H9 (cell line): Measurements from ENCODE around the gene PTPRJ. TPM values are rescaled to one million over a fixed set of nuclear protein-coding genes. Genes with fewer than 3 reads are reported as not detected.

Source experiments
- DNase-seq: peaks from one replicate; pipeline ENCODE4 v3.0.0-alpha.2; 2017
- H2AFZ ChIP-seq: one replicate; pipeline ENCODE4 v1.6.1; 2013; ENCODE audit warnings: mild to moderate bottlenecking, low read length, control low read depth, moderate library complexity
- H2AK5ac ChIP-seq: 2 replicates; pipeline ENCODE4 v1.6.1; 2013; ENCODE audit warnings: low read length, control low read depth, mixed read lengths; ENCODE audit not compliant: insufficient read length
- H2BK120ac ChIP-seq: one replicate; pipeline ENCODE4 v1.6.1; 2013; ENCODE audit warnings: low read depth, mild to moderate bottlenecking, low read length, control low read depth, inconsistent platforms; ENCODE audit not compliant: poor library complexity, severe bottlenecking
- H2BK12ac ChIP-seq: 2 replicates; pipeline ENCODE4 v1.6.1; 2013; ENCODE audit warnings: low read length, control low read depth, mixed read lengths, low read depth; ENCODE audit not compliant: insufficient read length
- H2BK15ac ChIP-seq: 2 replicates; pipeline ENCODE4 v1.6.1; 2013; ENCODE audit warnings: low read depth, low read length, control low read depth
- H2BK20ac ChIP-seq: one replicate; pipeline ENCODE4 v1.6.1; 2013; ENCODE audit warnings: low read depth, mild to moderate bottlenecking, low read length, control low read depth, inconsistent platforms; ENCODE audit not compliant: poor library complexity, severe bottlenecking
- H2BK5ac ChIP-seq: 2 replicates; pipeline ENCODE4 v1.6.1; 2013; ENCODE audit warnings: low read length, control low read depth, mixed read lengths; ENCODE audit not compliant: insufficient read length
- H3K14ac ChIP-seq: 2 replicates; pipeline ENCODE4 v1.6.1; 2013; ENCODE audit warnings: low read length, control low read depth; ENCODE audit not compliant: insufficient read depth
- H3K18ac ChIP-seq: 2 replicates; pipeline ENCODE4 v1.6.1; 2013; ENCODE audit warnings: low read depth, mild to moderate bottlenecking, mixed read lengths, low read length, control low read depth; ENCODE audit not compliant: insufficient read length
- H3K23ac ChIP-seq: 2 replicates; pipeline ENCODE4 v1.6.1; 2013; ENCODE audit warnings: low read length, control low read depth, mixed read lengths, low read depth; ENCODE audit not compliant: insufficient read length
- H3K23me2 ChIP-seq: 2 replicates; pipeline ENCODE4 v1.6.1; 2013; ENCODE audit warnings: low read depth, mild to moderate bottlenecking, mixed read lengths, low read length, control low read depth; ENCODE audit not compliant: insufficient read length, poor library complexity, severe bottlenecking
- H3K27ac ChIP-seq: 2 replicates; pipeline ENCODE4 v1.5.1; 2013; ENCODE audit warnings: low read length, control low read depth, mixed read lengths, low read depth; ENCODE audit not compliant: insufficient read length
- H3K27me3 ChIP-seq: 2 replicates; pipeline ENCODE4 v1.6.1; 2013; ENCODE audit warnings: low read length, control low read depth, inconsistent platforms; ENCODE audit not compliant: insufficient read depth
- H3K4ac ChIP-seq: 2 replicates; pipeline ENCODE4 v1.6.1; 2013; ENCODE audit warnings: low read depth, mild to moderate bottlenecking, control low read depth, inconsistent platforms, low read length, moderate library complexity
- H3K4me1 ChIP-seq: 2 replicates; pipeline ENCODE4 v1.6.1; 2013; ENCODE audit warnings: low read length, control low read depth, inconsistent platforms; ENCODE audit not compliant: insufficient read depth
- H3K4me2 ChIP-seq: 2 replicates; pipeline ENCODE4 v1.6.1; 2013; ENCODE audit warnings: low read length, control low read depth, mixed read lengths; ENCODE audit not compliant: insufficient read length, insufficient read depth
- H3K56ac ChIP-seq: 2 replicates; pipeline ENCODE4 v1.6.1; 2013; ENCODE audit warnings: low read depth, mild to moderate bottlenecking, mixed read lengths, low read length, control low read depth; ENCODE audit not compliant: insufficient read length
- H3K79me1 ChIP-seq: 2 replicates; pipeline ENCODE4 v1.6.1; 2013; ENCODE audit warnings: low read depth, mild to moderate bottlenecking, moderate library complexity, low read length, control low read depth, inconsistent platforms; ENCODE audit not compliant: insufficient read depth, poor library complexity, severe bottlenecking
- H3K79me2 ChIP-seq: 2 replicates; pipeline ENCODE4 v1.6.1; 2013; ENCODE audit warnings: low read length, control low read depth, inconsistent platforms; ENCODE audit not compliant: insufficient read depth
- H3K9ac ChIP-seq: 2 replicates; pipeline ENCODE4 v1.6.1; 2013; ENCODE audit warnings: low read length, control low read depth, mixed read lengths; ENCODE audit not compliant: insufficient read length; ENCODE audit errors: extremely low read depth
- H3K9me3 ChIP-seq: one replicate; pipeline ENCODE4 v1.6.1; 2013; ENCODE audit warnings: low read depth, low read length, inconsistent platforms; ENCODE audit not compliant: control insufficient read depth
- H3T11ph ChIP-seq: one replicate; pipeline ENCODE4 v1.6.1; 2013; ENCODE audit warnings: mild to moderate bottlenecking, low read length, control low read depth, inconsistent platforms
- H4K20me1 ChIP-seq: one replicate; pipeline ENCODE4 v1.6.1; 2013; ENCODE audit not compliant: control insufficient read depth, insufficient read length, insufficient read depth
- H4K5ac ChIP-seq: 2 replicates; pipeline ENCODE4 v1.6.1; 2013; ENCODE audit warnings: low read depth, mild to moderate bottlenecking, mixed read lengths, low read length, control low read depth; ENCODE audit not compliant: insufficient read length
- H4K8ac ChIP-seq: replicated peaks from 2 replicates; pipeline ENCODE4 v1.6.1; 2013; ENCODE audit warnings: low read length, control low read depth, mixed read lengths, low read depth; ENCODE audit not compliant: insufficient read length
- H4K91ac ChIP-seq: 2 replicates; pipeline ENCODE4 v1.6.1; 2013; ENCODE audit warnings: low read depth, mild to moderate bottlenecking, moderate library complexity, mixed read lengths, low read length, control low read depth; ENCODE audit not compliant: insufficient read length
- H3K27ac Mint-ChIP-seq, 3 experiments: 2 replicates in 2 of 3; 3 replicates in 1 of 3; pipeline ENCODE4 v1.8.0; 2020 to 2021; ENCODE audit warnings: mixed read lengths in 3 of 3, mild to moderate bottlenecking in 1 of 3, moderate library complexity in 1 of 3
- H3K27me3 Mint-ChIP-seq: 2 replicates; pipeline ENCODE4 v1.8.0; 2021; ENCODE audit warnings: low read depth, mild to moderate bottlenecking, moderate library complexity, mixed read lengths
- H3K36me3 Mint-ChIP-seq, 3 experiments: 2 replicates in 2 of 3; 3 replicates in 1 of 3; pipeline ENCODE4 v1.8.0; 2020 to 2021; ENCODE audit warnings: low read depth in 3 of 3, mixed read lengths in 3 of 3; ENCODE audit not compliant: insufficient read depth in 1 of 3
- H3K4me1 Mint-ChIP-seq, 2 experiments: 2 replicates each; pipeline ENCODE4 v1.8.0; 2020; ENCODE audit warnings: mixed read lengths in 2 of 2
- H3K4me3 Mint-ChIP-seq, 2 experiments: 2 replicates in 1 of 2; 3 replicates in 1 of 2; pipeline ENCODE4 v1.8.0; 2020 to 2021; ENCODE audit warnings: mild to moderate bottlenecking in 2 of 2, mixed read lengths in 2 of 2, moderate library complexity in 1 of 2
- H3K9me3 Mint-ChIP-seq, 2 experiments: 2 replicates in 1 of 2; 3 replicates in 1 of 2; pipeline ENCODE4 v1.8.0; 2020; ENCODE audit warnings: mild to moderate bottlenecking in 2 of 2, mixed read lengths in 2 of 2, moderate library complexity in 1 of 2
- WGBS: extraction: QIAGEN DNeasy Blood & Tissue Kit; methylation state at CpG from one replicate; pipeline ENCODE4 v1.1.7; 2013; ENCODE audit warnings: missing lambda C conversion rate, low lambda C conversion rate, mixed read lengths; ENCODE audit not compliant: insufficient read length; ENCODE audit errors: extremely low coverage; 5-methylcytosine and 5-hydroxymethylcytosine counted together
- total RNA-seq: library from RNA; stranded (reverse); gene quantifications from 2 replicates; pipeline ENCODE4 v1.2.1, GENCODE V29; 2021
- TF ChIP-seq, protein P1 (sequence below): fragments of 200-600 bp; sonication (generic); conservative IDR thresholded peaks from 3 replicates; pipeline ENCODE4 v1.8.0; 2021; ENCODE audit warnings: antibody characterized with exemption, mild to moderate bottlenecking

PTPRJ gene
- total RNA-seq, 1 experiment from 2014 or later, result 10.6 TPM

GRCh38 chr11:48051217-48051830 is 71.0 kb downstream of the PTPRJ start:
- H4K91ac ChIP-seq, result no peak overlapping the region
- no peaks in the 10 kb centered on the region for H3K23me2 ChIP-seq
- WGBS, result no CpG with 5 or more reads among the region's 7 CpGs
- H3K4me2 ChIP-seq, result no peak overlapping the region
- no peak overlapping the region for H2BK120ac ChIP-seq
- no peak overlapping the region for H3K56ac ChIP-seq
- H3K4me1 ChIP-seq, result peaks cover 9% of the 10 kb centered on the region
- H2BK15ac ChIP-seq, result no peak overlapping the region
- H2AK5ac ChIP-seq, result no peak overlapping the region
- Mint-ChIP-seq H3K27me3 (no peaks in the 10 kb centered on the region), H3K4me3 (no peak overlapping the region), H3K4me1 (peaks cover 41 to 45% of the 10 kb centered on the region in 2 experiments), H3K9me3 (no peaks in the 10 kb centered on the region), H3K27ac (peak overlapping the region in 1 of 3 experiments; percentile 70; a peak in 1 of 7 replicates), H3K36me3 (no peaks in the 10 kb centered on the region)
- H3K79me1 ChIP-seq, result no peaks in the 10 kb centered on the region
- no peak overlapping the region for H3K27ac ChIP-seq
- TF ChIP-seq, protein P1, sequence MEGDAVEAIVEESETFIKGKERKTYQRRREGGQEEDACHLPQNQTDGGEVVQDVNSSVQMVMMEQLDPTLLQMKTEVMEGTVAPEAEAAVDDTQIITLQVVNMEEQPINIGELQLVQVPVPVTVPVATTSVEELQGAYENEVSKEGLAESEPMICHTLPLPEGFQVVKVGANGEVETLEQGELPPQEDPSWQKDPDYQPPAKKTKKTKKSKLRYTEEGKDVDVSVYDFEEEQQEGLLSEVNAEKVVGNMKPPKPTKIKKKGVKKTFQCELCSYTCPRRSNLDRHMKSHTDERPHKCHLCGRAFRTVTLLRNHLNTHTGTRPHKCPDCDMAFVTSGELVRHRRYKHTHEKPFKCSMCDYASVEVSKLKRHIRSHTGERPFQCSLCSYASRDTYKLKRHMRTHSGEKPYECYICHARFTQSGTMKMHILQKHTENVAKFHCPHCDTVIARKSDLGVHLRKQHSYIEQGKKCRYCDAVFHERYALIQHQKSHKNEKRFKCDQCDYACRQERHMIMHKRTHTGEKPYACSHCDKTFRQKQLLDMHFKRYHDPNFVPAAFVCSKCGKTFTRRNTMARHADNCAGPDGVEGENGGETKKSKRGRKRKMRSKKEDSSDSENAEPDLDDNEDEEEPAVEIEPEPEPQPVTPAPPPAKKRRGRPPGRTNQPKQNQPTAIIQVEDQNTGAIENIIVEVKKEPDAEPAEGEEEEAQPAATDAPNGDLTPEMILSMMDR, result no peak
- no peaks in the 10 kb centered on the region for H3K27me3 ChIP-seq
- H4K20me1 ChIP-seq, result no peaks in the 10 kb centered on the region
- H2BK5ac ChIP-seq, result no peak overlapping the region
- H3K9me3 ChIP-seq, result no peaks in the 10 kb centered on the region
- no peak overlapping the region for H3K14ac ChIP-seq
- no peak overlapping the region for H3K4ac ChIP-seq
- no peak for DNase-seq
- H4K8ac ChIP-seq, result no peak overlapping the region
- no peak overlapping the region for H3T11ph ChIP-seq
- no peak overlapping the region for H4K5ac ChIP-seq
- H3K18ac ChIP-seq, result no peak overlapping the region
- H3K79me2 ChIP-seq, result no peaks in the 10 kb centered on the region
- no peak overlapping the region for H2AFZ ChIP-seq
- H2BK12ac ChIP-seq, result no peak overlapping the region
- no peak overlapping the region for H3K23ac ChIP-seq
- H3K9ac ChIP-seq, result no peak overlapping the region
- H2BK20ac ChIP-seq, result no peak overlapping the region
